Mammary epithelial cell (primary cell): Measurements from ENCODE around the gene GP5.

Source experiments
- CTCF ChIP-seq, 2 donors: IDR thresholded peaks in 1 of 2; conservative IDR thresholded peaks in 1 of 2; 2 replicates each; pipeline ENCODE4 v1.5.1; 2011 to 2012; ENCODE audit warnings: inconsistent platforms in 2 of 2, low read length in 2 of 2, mild to moderate bottlenecking in 2 of 2, control low read depth in 1 of 2, low read depth in 1 of 2; ENCODE audit not compliant: insufficient read depth in 1 of 2; ENCODE audit errors: extremely low read depth in 1 of 2
- EZH2 ChIP-seq: IDR thresholded peaks from 2 replicates; pipeline ENCODE4 v1.6.1; 2012; ENCODE audit warnings: low read length, inconsistent platforms, borderline replicate concordance

GRCh38 chr3:194354315-194354714 is 44.8 kb downstream of the GP5 start:
- no peak for TF ChIP-seq CTCF (conservative IDR thresholded peaks at IDR 0.05 in 1 of 2, IDR thresholded peaks at IDR 0.05 in 1 of 2; ENCODE audit: extremely low read depth in 1 of 2, insufficient read depth in 1 of 2, low read depth in 1 of 2, low read length in 2 of 2)
- TF ChIP-seq EZH2, result no peak
